Stimulated activated CD4-positive, alpha-beta T cell treated with anti-CD3 and anti-CD28 coated beads, Interleukin-1b, Interleukin-23, amount 100 ng/mL, for 24 hours (primary cell): ENCODE results near the gene CIBAR2.
"Not testable (repeated sequence)": the region's sequence is repeated elsewhere in the genome, so short reads cannot be mapped to it uniquely, and the experiment has no call there.

ENCODE experiments used
- DNase-seq, 4 experiments: peaks; one replicate each; pipeline ENCODE4 v3.0.0-alpha.2; 2020; ENCODE audit warnings: low read depth in 4 of 4, low spot score in 1 of 4

Gene CIBAR2

GRCh38 chr16:85128079-85128837, 16.0 kb upstream of the CIBAR2 start:
- no peak for DNase-seq

DNA sequence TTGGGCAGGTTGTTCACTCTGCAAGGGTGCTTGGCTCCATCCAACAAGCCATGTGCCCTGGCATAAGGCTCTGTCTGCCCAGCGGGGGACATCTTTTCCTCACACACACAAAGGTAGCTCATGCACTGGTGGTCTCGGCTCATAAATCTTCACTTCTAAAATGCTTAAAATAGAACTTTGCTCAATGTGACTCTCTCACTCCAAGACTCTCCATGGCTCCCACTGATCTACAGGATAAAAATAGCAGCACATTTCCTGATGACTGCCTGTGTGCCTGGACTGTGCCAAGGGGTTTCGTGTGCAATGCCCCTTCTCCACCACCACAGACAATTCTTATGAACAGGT, 15.1 kb upstream of the CIBAR2 start:
- no peak for DNase-seq

- peak in 1 of 4 experiments; percentile 36 for DNase-seq
These were observed 14.6 kb upstream of the CIBAR2 start for GRCh38 chr16:85126705-85127378.

DNA sequence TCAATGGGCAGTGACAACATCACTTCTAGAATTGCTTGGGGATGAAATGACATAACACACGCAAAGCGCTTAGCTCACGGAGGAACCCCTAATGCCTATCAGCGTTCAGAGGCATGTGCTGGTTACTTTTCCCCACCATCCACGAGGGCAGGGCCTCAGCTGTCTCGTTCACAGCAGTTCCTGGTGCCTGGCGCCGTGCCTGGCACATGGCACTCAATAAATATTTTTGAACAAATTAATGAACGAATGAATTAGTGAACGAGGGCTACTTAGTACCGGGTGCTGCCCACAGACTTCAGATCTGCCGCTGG, 14.1 kb upstream of the CIBAR2 start:
- DNase-seq: no peak

- DNase-seq: no peak
These were observed 13.5 kb upstream of the CIBAR2 start for GRCh38 chr16:85125570-85126393.

- DNase-seq: no peak
These were observed 12.5 kb upstream of the CIBAR2 start for GRCh38 chr16:85124636-85125346.

- no peak for DNase-seq
These were observed 11.8 kb upstream of the CIBAR2 start for GRCh38 chr16:85123891-85124635.

- DNase-seq: not testable (repeated sequence)
These were observed 11.2 kb upstream of the CIBAR2 start for GRCh38 chr16:85123441-85123840.

GRCh38 chr16:85120006-85120340, 7.7 kb upstream of the CIBAR2 start:
- no peak for DNase-seq

- DNase-seq: no peak
These were observed 5.1 kb upstream of the CIBAR2 start for GRCh38 chr16:85117418-85117817.

DNA sequence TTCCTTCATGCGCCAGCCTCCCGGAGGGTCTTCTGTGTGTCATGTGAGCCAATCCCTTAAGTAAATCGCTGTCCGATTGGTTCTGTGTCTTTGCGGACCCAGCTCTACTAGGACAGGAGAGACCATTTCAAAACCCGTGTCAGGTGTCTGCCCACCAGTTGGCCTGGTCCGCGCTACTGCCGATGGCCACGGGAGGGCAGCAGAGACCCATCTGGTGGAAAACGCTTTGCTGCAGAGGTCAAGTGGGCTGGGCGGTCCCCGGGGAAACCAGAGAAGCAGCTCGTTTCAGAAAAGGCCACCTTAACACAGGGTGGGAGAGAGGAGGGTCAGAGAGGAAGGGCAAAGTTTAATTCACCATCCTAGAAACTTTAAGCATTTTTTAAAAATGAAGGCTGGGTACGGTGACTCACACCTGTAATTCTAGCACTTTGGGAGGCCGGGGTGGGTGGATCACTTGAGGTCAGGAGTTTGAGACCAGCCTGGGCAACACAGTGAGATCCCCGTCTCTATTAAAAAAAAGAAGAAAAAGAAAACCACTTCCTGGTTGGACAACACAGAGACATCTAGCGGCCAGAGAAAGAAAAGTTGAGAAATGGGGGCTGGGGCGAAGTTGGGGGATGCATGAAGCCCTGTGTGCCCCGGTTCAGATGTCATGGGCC, 2.8 kb upstream of the CIBAR2 start:
- DNase-seq: peak; percentile 56 to 82 (median 76)

GRCh38 chr16:85113913-85114312, 1.6 kb upstream of the CIBAR2 start:
- no peak for DNase-seq

DNA sequence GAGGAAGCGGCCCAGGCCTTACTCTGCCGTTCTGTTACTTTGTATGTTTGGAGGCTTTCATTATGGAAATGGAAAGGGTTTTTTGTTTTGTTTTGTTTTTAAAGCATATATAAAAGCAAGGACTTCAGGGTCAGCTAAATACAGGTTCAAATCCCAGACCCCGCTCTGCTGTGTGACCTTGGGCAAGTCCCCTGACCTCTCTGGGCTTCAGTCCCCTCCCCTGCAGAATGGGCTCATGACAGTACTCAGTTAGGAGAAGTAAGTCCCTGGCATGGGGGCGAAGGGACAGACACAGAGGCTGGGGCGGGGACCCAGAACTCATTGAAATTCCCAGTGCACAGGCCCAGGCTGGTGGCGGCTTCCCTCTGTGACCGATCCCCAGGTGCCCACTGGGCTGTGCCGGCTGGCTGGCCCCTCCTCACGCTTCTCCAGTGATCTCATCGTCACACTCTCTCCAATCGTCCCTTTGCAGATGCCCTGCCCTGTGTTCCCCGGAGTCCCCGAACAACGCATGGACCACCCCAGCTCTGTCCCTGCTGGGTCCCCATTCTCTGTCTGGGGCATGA, 979 bp upstream of the CIBAR2 start:
- no peak for DNase-seq

GRCh38 chr16:85111184-85111583, 1.1 kb downstream of the CIBAR2 start:
- no peak for DNase-seq

- DNase-seq: no peak
These were observed 2.2 kb downstream of the CIBAR2 start for GRCh38 chr16:85110105-85110504.

DNA sequence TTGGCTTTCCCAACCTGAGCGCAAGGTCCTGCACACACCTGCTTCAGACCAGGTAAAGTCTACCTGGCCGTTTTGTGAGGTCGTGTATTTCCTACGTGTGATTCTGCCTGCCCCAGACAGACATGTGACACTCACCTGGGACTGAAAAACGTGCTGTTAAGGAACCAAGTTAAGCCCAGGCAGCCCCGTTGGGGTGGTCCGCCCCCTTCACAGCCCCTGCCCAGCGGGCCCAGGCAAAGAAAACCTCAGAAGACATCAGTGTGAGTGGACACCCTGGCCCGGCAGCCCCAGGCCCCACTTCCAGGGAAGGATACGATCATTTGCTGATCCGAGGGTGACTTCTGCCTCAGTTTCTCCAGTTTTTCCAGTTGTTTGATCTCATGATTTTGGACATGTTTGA, 4.7 kb downstream of the CIBAR2 start:
- DNase-seq: no peak

DNA sequence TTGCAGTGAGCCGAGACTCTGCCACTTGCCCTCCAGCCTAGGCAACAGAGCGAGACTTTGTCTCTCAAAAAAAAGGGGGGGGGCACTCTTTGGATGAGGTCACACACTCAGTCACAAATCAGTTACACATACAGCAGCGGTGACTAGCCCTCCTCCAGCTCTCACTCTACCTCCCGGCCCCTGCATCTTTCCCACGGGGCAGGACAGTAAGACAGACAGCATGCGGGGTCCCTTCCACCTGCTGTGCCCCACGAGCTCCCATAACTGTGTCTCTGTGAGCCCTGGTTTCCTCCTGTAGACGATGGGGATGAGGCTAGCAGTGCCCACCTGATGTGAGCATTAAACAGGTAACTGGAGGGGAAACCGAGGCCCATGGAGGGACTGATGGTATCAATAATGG, 5.2 kb downstream of the CIBAR2 start:
- no peak for DNase-seq

- no peak for DNase-seq
These were observed 6.8 kb downstream of the CIBAR2 start for GRCh38 chr16:85105475-85105874.

GRCh38 chr16:85104821-85105391, 7.4 kb downstream of the CIBAR2 start:
- no peak for DNase-seq

- no peak for DNase-seq
These were observed 8.1 kb downstream of the CIBAR2 start for GRCh38 chr16:85104147-85104546.
